Prostate gland (tissue), 2 donors: ENCODE data around the gene RSPH1. TPM values are rescaled to one million over a fixed set of nuclear protein-coding genes. Genes with fewer than 3 reads are reported as not detected.

Experiments used
- DNase-seq: peaks from one replicate; pipeline ENCODE4 v3.0.0-alpha.2; 2019; ENCODE audit warnings: low spot score
- H3K27ac ChIP-seq, 2 donors: fragments of 200-600 bp; sonication (generic); 2 replicates each; pipeline ENCODE4 v1.5.1; 2017 to 2019
- H3K27me3 ChIP-seq: fragments of 200-600 bp; sonication (generic); replicated peaks from 2 replicates; pipeline ENCODE4 v1.5.1; 2019; ENCODE audit not compliant: insufficient read depth
- H3K36me3 ChIP-seq, 2 donors: fragments of 200-600 bp; sonication (generic); 1 replicate in 1 of 2; 2 replicates in 1 of 2; pipeline versions ENCODE4 v1.5.1 to v1.8.1; 2017 to 2019
- H3K4me1 ChIP-seq: fragments of 200-600 bp; sonication (generic); replicated peaks from 2 replicates; pipeline ENCODE4 v1.5.1; 2019
- H3K4me3 ChIP-seq, 2 donors: fragments of 200-600 bp; sonication (generic); 2 replicates each; pipeline ENCODE4 v1.5.1; 2017 to 2019
- H3K9me3 ChIP-seq: fragments of 200-600 bp; sonication (generic); 2 replicates; pipeline ENCODE4 v1.5.1; 2017
- CTCF ChIP-seq, 4 experiments: fragments of 200-600 bp in 2 of 4; fragments of 450-650 bp in 2 of 4; sonication (generic) in 2 of 4; IDR thresholded peaks; 1 replicate in 3 of 4; 2 replicates in 1 of 4; pipeline ENCODE4 v1.5.1; 2016 to 2019; ENCODE audit warnings: antibody characterized with exemption in 4 of 4, mild to moderate bottlenecking in 2 of 4, moderate library complexity in 2 of 4
- POLR2A ChIP-seq: fragments of 450-650 bp; IDR thresholded peaks from one replicate; pipeline ENCODE4 v1.6.1; 2016; ENCODE audit warnings: antibody characterized with exemption, mild to moderate bottlenecking
- POLR2AphosphoS5 ChIP-seq: sonication (generic); formaldehyde crosslinking; IDR thresholded peaks from one replicate; pipeline ENCODE4 v1.6.1; 2017; ENCODE audit warnings: antibody characterized with exemption
- WGBS: methylation state at CpG from one replicate; pipeline ENCODE4 v1.1.5; 2018; 5-methylcytosine and 5-hydroxymethylcytosine counted together
- intact Hi-C: fragments of 100-400 bp; cut with DNase I; formaldehyde crosslinking; loops from one replicate; pipeline ENCODE4 v1.14.2; 2022
- total RNA-seq, 2 donors: library from RNA; depleted of rRNA; stranded (reverse); fragments of >200 nt; gene quantifications; one replicate each; pipeline ENCODE4 v1.1.0, GENCODE V29; 2016

RSPH1 gene
- total RNA-seq, 2 donors from 2014 or later = 1.6 to 2.6 TPM

GRCh38 chr21:42527127-42527488 is 31.1 kb upstream of the RSPH1 start:
- intact Hi-C loops = no loop called here
- H3K27me3 ChIP-seq = no peaks in the 10 kb centered on the region
- H3K4me3 ChIP-seq = no peak overlapping the region
- H3K9me3 ChIP-seq = no peaks in the 10 kb centered on the region
- 91% methylated on average over 8 of the region's 8 CpGs for WGBS
- peak overlapping the region; percentile 90 to 95 for H3K27ac ChIP-seq
- H3K4me1 ChIP-seq = peaks cover 43% of the 10 kb centered on the region
- TF ChIP-seq POLR2AphosphoS5 (no peak), CTCF (IDR thresholded peaks at IDR 0.05) (no peak), POLR2A (no peak)
- no peaks in the 10 kb centered on the region for H3K36me3 ChIP-seq
- no peak for DNase-seq

GRCh38 chr21:42526379-42526727 is 30.3 kb upstream of the RSPH1 start:
- no peak for DNase-seq
- H3K27me3 ChIP-seq = no peaks in the 10 kb centered on the region
- whole genome bisulfite sequencing = 55% methylated on average over 9 of the region's 9 CpGs
- H3K9me3 ChIP-seq = no peaks in the 10 kb centered on the region
- TF ChIP-seq POLR2AphosphoS5 (no peak), POLR2A (no peak), CTCF (IDR thresholded peaks at IDR 0.05) (no peak)
- H3K36me3 ChIP-seq = no peaks in the 10 kb centered on the region
- H3K4me1 ChIP-seq = peaks cover 43% of the 10 kb centered on the region
- no peak overlapping the region for H3K4me3 ChIP-seq
- intact Hi-C loops = no loop called here
- H3K27ac ChIP-seq = peak overlapping the region; percentile 90 to 95

GRCh38 chr21:42525676-42526378 is 29.8 kb upstream of the RSPH1 start:
- peak overlapping the region; percentile 90 to 95 for H3K27ac ChIP-seq

GRCh38 chr21:42525029-42525581 is 29.1 kb upstream of the RSPH1 start:
- peak overlapping the region; percentile 11 to 27 for H3K4me3 ChIP-seq
- no peak for DNase-seq
- peak overlapping the region; percentile 90 to 95 for H3K27ac ChIP-seq
- TF ChIP-seq POLR2AphosphoS5 = no peak
- TF ChIP-seq CTCF (IDR thresholded peaks at IDR 0.05) = no peak
- H3K4me1 ChIP-seq = peaks cover 43% of the 10 kb centered on the region
- intact Hi-C loops = no loop called here
- WGBS = 11% methylated on average over 14 of the region's 15 CpGs
- H3K9me3 ChIP-seq = no peaks in the 10 kb centered on the region
- H3K27me3 ChIP-seq = no peaks in the 10 kb centered on the region
- H3K36me3 ChIP-seq = no peaks in the 10 kb centered on the region

More at GRCh38 chr21:42525676-42526378, 29.8 kb upstream of the RSPH1 start:
- H3K27me3 ChIP-seq = no peaks in the 10 kb centered on the region
- peaks cover 43% of the 10 kb centered on the region for H3K4me1 ChIP-seq
- H3K9me3 ChIP-seq = no peaks in the 10 kb centered on the region
- WGBS = 30% methylated on average over 9 of the region's 9 CpGs
- H3K4me3 ChIP-seq = peak overlapping the region in 1 of 2 donors; percentile 27
- H3K36me3 ChIP-seq = no peaks in the 10 kb centered on the region
- TF ChIP-seq POLR2A (no peak), POLR2AphosphoS5 (peak; percentile 44), CTCF (IDR thresholded peaks at IDR 0.05) (no peak)
- no peak for DNase-seq
- intact Hi-C loops = no loop called here
